OCI-LY1 (cell line): ENCODE data around the gene FOXO3.

Experiments used
- EZH2 ChIP-seq: fragments of 200-600 bp; sonication (generic), shearing (Covaris generic); IDR thresholded peaks from 2 replicates; pipeline ENCODE4 v1.8.0; 2017; ENCODE audit warnings: borderline replicate concordance, mixed run types, mild to moderate bottlenecking, antibody characterized with exemption, low read length, moderate library complexity, mixed read lengths
- TF ChIP-seq, protein P1 (sequence below): fragments of 200-600 bp; sonication (generic), shearing (Covaris generic); IDR thresholded peaks from 2 replicates; pipeline ENCODE4 v1.5.1; 2017; ENCODE audit warnings: mild to moderate bottlenecking, antibody characterized with exemption, low read length, moderate library complexity, mixed read lengths

DNA sequence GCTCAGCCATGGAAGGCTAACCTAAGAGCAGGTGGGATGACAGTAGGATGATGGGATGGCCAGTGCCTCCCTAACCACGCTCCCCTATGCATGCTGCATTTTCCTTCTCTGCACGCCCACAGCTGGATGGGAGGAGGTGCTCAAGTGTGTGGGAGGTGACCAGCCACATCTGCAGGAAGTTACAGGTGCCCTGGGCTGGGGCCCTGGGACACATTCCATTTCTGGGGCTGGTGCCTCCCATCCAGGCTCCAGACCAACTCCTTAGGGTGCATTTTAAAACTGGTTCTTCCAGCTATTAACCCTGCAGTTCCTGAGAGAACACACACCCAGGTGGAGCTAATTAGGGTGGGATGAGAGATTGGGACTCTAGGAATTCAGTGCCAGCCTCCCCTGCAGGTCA is 152.2 kb downstream of the FOXO3 start:
- TF ChIP-seq, protein P1, sequence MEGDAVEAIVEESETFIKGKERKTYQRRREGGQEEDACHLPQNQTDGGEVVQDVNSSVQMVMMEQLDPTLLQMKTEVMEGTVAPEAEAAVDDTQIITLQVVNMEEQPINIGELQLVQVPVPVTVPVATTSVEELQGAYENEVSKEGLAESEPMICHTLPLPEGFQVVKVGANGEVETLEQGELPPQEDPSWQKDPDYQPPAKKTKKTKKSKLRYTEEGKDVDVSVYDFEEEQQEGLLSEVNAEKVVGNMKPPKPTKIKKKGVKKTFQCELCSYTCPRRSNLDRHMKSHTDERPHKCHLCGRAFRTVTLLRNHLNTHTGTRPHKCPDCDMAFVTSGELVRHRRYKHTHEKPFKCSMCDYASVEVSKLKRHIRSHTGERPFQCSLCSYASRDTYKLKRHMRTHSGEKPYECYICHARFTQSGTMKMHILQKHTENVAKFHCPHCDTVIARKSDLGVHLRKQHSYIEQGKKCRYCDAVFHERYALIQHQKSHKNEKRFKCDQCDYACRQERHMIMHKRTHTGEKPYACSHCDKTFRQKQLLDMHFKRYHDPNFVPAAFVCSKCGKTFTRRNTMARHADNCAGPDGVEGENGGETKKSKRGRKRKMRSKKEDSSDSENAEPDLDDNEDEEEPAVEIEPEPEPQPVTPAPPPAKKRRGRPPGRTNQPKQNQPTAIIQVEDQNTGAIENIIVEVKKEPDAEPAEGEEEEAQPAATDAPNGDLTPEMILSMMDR = no peak
- TF ChIP-seq EZH2 = no peak
